Endothelial cell of umbilical vein (primary cell): ENCODE results near the gene ARF6. TPM values are rescaled to one million over a fixed set of nuclear protein-coding genes. Genes with fewer than 3 reads are reported as not detected.

Experiments used
- BruUV-seq: library from RNA; stranded (reverse); fragments of 400-500 nt; replicated peaks from 2 replicates; lab custom pipeline; 2021; lab: Mats Ljungman, UMichigan
- CTCF ChIA-PET: fragments of 300-600, 350-600 bp; sonication (Branson Sonifier 250); formaldehyde crosslinking; loops from one replicate; lab custom pipeline; 2021; ENCODE audit warnings: antibody characterized with exemption, inconsistent platforms; lab: Charles Lee
- POLR2A ChIA-PET: fragments of 300-600, 350-600 bp; sonication (Branson Sonifier 250); formaldehyde crosslinking; loops from one replicate; lab custom pipeline; 2021; ENCODE audit warnings: antibody characterized with exemption, inconsistent platforms; lab: Charles Lee
- DNase-seq: peaks from one replicate; pipeline ENCODE4 v3.0.0-alpha.2; 2011; ENCODE audit warnings: low read depth, low spot score
- FAIRE-seq: peaks from 2 replicates; lab custom pipeline; 2011; peaks lifted over from hg19 to GRCh38; lab: Jason Lieb, UNC
- H2AFZ ChIP-seq: 2 replicates; pipeline ENCODE4 v1.6.0; 2012; ENCODE audit warnings: low read depth, low read length, control low read depth, inconsistent platforms
- H3K27ac ChIP-seq: 2 replicates; pipeline ENCODE4 v1.5.1; 2011; ENCODE audit warnings: low read depth, mild to moderate bottlenecking, control low read depth, low read length, moderate library complexity; ENCODE audit not compliant: insufficient read depth
- H3K27me3 ChIP-seq, 2 experiments: 2 replicates each; pipeline versions ENCODE4 v1.6.0 to v1.6.1; 2011; ENCODE audit warnings: low read length in 2 of 2, mixed read lengths in 1 of 2; ENCODE audit not compliant: control insufficient read depth in 2 of 2, insufficient read depth in 2 of 2
- H3K36me3 ChIP-seq, 2 experiments: 2 replicates in 1 of 2; 3 replicates in 1 of 2; pipeline ENCODE4 v1.5.1; 2011; ENCODE audit warnings: low read length in 2 of 2, mild to moderate bottlenecking in 1 of 2, moderate library complexity in 1 of 2; ENCODE audit not compliant: control insufficient read depth in 2 of 2, insufficient read depth in 2 of 2; ENCODE audit errors: extremely low read depth in 1 of 2
- H3K4me1 ChIP-seq: 3 replicates; pipeline ENCODE4 v1.5.1; 2011; ENCODE audit warnings: mild to moderate bottlenecking, low read length; ENCODE audit not compliant: control insufficient read depth, insufficient read depth; ENCODE audit errors: extremely low read depth
- H3K4me2 ChIP-seq: 2 replicates; pipeline ENCODE4 v1.6.1; 2011; ENCODE audit warnings: low read length, control low read depth, mixed read lengths; ENCODE audit not compliant: insufficient read depth
- H3K4me3 ChIP-seq, 3 experiments: fragments of 200-600 bp in 1 of 3; sonication (generic), shearing (Covaris generic) in 1 of 3; replicated peaks in 1 of 3; 2 replicates each; pipeline ENCODE4 v1.5.1; 2011 to 2016; ENCODE audit warnings: control low read depth in 3 of 3, low read length in 3 of 3, mild to moderate bottlenecking in 2 of 3, inconsistent platforms in 1 of 3, low read depth in 1 of 3, moderate library complexity in 1 of 3; ENCODE audit not compliant: insufficient read depth in 1 of 3
- H3K79me2 ChIP-seq: 2 replicates; pipeline ENCODE4 v1.6.0; 2012; ENCODE audit warnings: low read length, inconsistent platforms; ENCODE audit not compliant: control insufficient read depth, insufficient read depth
- H3K9ac ChIP-seq: replicated peaks from 2 replicates; pipeline ENCODE3; 2011; ENCODE audit warnings: low read length, control low read depth; ENCODE audit not compliant: insufficient read depth; ENCODE audit errors: extremely low read depth
- H3K9me1 ChIP-seq: replicated peaks from 3 replicates; pipeline ENCODE4 v1.6.0; 2011; ENCODE audit warnings: mild to moderate bottlenecking, low read length; ENCODE audit not compliant: control insufficient read depth, insufficient read depth; ENCODE audit errors: extremely low read depth
- H3K9me3 ChIP-seq: replicated peaks from 2 replicates; pipeline ENCODE4 v1.5.1; 2012; ENCODE audit warnings: low read length, inconsistent platforms; ENCODE audit not compliant: control insufficient read depth, insufficient read depth
- H4K20me1 ChIP-seq: replicated peaks from 2 replicates; pipeline ENCODE3; 2011; ENCODE audit warnings: mild to moderate bottlenecking, low read length; ENCODE audit not compliant: control insufficient read depth, insufficient read depth; ENCODE audit errors: extremely low read depth
- EZH2 ChIP-seq: IDR thresholded peaks from 2 replicates; pipeline ENCODE4 v1.6.1; 2012; ENCODE audit warnings: borderline replicate concordance, low read depth, mild to moderate bottlenecking, moderate library complexity, low read length, inconsistent platforms; ENCODE audit not compliant: severe bottlenecking
- FOS ChIP-seq: IDR thresholded peaks from 2 replicates; pipeline ENCODE4 v1.6.1; 2011; ENCODE audit warnings: mild to moderate bottlenecking, low read length, moderate library complexity, borderline replicate concordance; ENCODE audit not compliant: insufficient read depth
- GATA2 ChIP-seq: IDR thresholded peaks from 2 replicates; pipeline ENCODE4 v1.7.0; 2011; ENCODE audit warnings: low read depth, mild to moderate bottlenecking, moderate library complexity, mixed read lengths, low read length; ENCODE audit not compliant: insufficient read length, insufficient read depth
- JUN ChIP-seq: IDR thresholded peaks from 2 replicates; pipeline ENCODE4 v1.6.1; 2011; ENCODE audit warnings: borderline replicate concordance, low read depth; ENCODE audit not compliant: insufficient read length, insufficient read depth
- MYC ChIP-seq: IDR thresholded peaks from one replicate; pipeline ENCODE4 v1.6.1; 2011; ENCODE audit warnings: mild to moderate bottlenecking, low read depth, low read length
- POLR2A ChIP-seq: IDR thresholded peaks from 2 replicates; pipeline ENCODE4 v1.6.1; 2012; ENCODE audit warnings: low read depth, mild to moderate bottlenecking, control low read depth, low read length
- POLR2AphosphoS5 ChIP-seq: IDR thresholded peaks from 2 replicates; pipeline ENCODE4 v1.6.1; 2012; ENCODE audit warnings: low read depth, mild to moderate bottlenecking, control low read depth, low read length, moderate library complexity; ENCODE audit not compliant: insufficient read depth
- dilution Hi-C: fragments of 300-500 bp; cut with MboI; formaldehyde crosslinking; loops from one replicate; pipeline ENCODE4 v1.15.0; 2019; ENCODE audit warnings: low sequenced_read_pairs; ENCODE audit not compliant: extremely low pct_ligation_motif_present
- intact Hi-C: fragments of 100-400 bp; cut with micrococcal nuclease; formaldehyde crosslinking; loops from one replicate; pipeline ENCODE4 v1.10.0; 2022
- polyA plus RNA-seq, 4 experiments: library from polyadenylated mRNA; depleted of rRNA in 3 of 4; stranded (reverse) in 3 of 4; unstranded in 1 of 4; fragments of >200 nt; gene quantifications; 2 replicates each; pipeline versions ENCODE4 v1.2.1 to v1.2.3, GENCODE V29; 2011 to 2012; ENCODE audit warnings: missing spikeins in 1 of 4
- total RNA-seq: library from RNA; stranded (reverse); gene quantifications from 2 replicates; pipeline ENCODE4 v1.2.3, GENCODE V29; 2021
- TF ChIP-seq, protein P1 (sequence below): IDR thresholded peaks from 2 replicates; pipeline ENCODE4 v1.6.1; 2011; ENCODE audit not compliant: insufficient read depth, insufficient read length
- TF ChIP-seq, protein P2 (sequence below), 2 donors: IDR thresholded peaks; 1 replicate in 1 of 2; 2 replicates in 1 of 2; pipeline ENCODE4 v1.5.1; 2011; ENCODE audit warnings: low read length in 2 of 2, mild to moderate bottlenecking in 2 of 2, moderate library complexity in 2 of 2, control low read depth in 1 of 2, inconsistent platforms in 1 of 2, low read depth in 1 of 2; ENCODE audit not compliant: insufficient read depth in 1 of 2; ENCODE audit errors: extremely low read depth in 1 of 2

The ARF6 gene
- total and polyA plus RNA-seq, 2 donors (not counting 3 experiments of a cell fraction or from before 2014, with no cell fraction given): 21.7 to 73.6 TPM

DNA sequence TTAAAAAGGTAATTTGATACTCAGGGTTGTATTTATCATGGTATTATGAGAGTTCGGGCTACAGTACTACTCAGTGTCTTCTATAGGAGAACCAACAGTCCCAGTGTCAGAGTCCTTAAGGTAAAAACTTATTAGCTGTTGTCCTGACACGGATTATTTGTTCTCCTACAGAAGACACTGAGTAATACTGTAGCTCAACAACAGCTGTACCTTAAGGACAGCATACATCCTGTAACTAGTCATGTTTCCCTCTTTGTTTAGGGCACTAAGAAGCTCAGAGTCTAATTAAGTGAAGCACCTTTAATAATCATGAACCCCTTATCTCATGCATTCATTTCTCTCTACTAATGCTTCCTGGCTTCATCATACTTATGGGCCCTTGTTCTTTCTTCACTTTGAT, 33.9 kb downstream of the ARF6 start:
- Histone ChIP-seq H3K36me3 (no peaks in the 10 kb centered on the region), H3K79me2 (no peaks in the 10 kb centered on the region), H3K9me3 (no peaks in the 10 kb centered on the region), H3K27me3 (no peaks in the 10 kb centered on the region), H3K4me1 (no peaks in the 10 kb centered on the region), H3K27ac (no peak overlapping the region), H3K4me3 (no peak overlapping the region), H3K9ac (no peak overlapping the region), H3K9me1 (no peaks in the 10 kb centered on the region), H3K4me2 (no peak overlapping the region), H2AFZ (no peak overlapping the region), H4K20me1 (no peaks in the 10 kb centered on the region)
- FAIRE-seq (no peak), DNase-seq (no peak)
- TF ChIP-seq, protein P1, sequence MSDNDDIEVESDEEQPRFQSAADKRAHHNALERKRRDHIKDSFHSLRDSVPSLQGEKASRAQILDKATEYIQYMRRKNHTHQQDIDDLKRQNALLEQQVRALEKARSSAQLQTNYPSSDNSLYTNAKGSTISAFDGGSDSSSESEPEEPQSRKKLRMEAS: no peak
- TF ChIP-seq POLR2AphosphoS5 (no peak), JUN (no peak), GATA2 (no peak)
- TF ChIP-seq, protein P2, sequence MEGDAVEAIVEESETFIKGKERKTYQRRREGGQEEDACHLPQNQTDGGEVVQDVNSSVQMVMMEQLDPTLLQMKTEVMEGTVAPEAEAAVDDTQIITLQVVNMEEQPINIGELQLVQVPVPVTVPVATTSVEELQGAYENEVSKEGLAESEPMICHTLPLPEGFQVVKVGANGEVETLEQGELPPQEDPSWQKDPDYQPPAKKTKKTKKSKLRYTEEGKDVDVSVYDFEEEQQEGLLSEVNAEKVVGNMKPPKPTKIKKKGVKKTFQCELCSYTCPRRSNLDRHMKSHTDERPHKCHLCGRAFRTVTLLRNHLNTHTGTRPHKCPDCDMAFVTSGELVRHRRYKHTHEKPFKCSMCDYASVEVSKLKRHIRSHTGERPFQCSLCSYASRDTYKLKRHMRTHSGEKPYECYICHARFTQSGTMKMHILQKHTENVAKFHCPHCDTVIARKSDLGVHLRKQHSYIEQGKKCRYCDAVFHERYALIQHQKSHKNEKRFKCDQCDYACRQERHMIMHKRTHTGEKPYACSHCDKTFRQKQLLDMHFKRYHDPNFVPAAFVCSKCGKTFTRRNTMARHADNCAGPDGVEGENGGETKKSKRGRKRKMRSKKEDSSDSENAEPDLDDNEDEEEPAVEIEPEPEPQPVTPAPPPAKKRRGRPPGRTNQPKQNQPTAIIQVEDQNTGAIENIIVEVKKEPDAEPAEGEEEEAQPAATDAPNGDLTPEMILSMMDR (IDR thresholded peaks at IDR 0.05; ENCODE audit: extremely low read depth in 1 of 2, insufficient read depth in 1 of 2, low read depth in 1 of 2, low read length in 2 of 2): no peak
- POLR2A ChIA-PET: interaction anchor here (0.7 kb wide), 1 partner anchor 33 kb away, joined by 3 read pairs; no protein-coding TSS in a partner anchor
- CTCF ChIA-PET: interaction anchor here (0.7 kb wide), 1 partner anchor 48 kb away, joined by 3 read pairs; no protein-coding TSS in a partner anchor
- intact Hi-C loops: no loop called here
- BruUV-seq: no TSS peak
- dilution Hi-C loops: no loop called here

DNA sequence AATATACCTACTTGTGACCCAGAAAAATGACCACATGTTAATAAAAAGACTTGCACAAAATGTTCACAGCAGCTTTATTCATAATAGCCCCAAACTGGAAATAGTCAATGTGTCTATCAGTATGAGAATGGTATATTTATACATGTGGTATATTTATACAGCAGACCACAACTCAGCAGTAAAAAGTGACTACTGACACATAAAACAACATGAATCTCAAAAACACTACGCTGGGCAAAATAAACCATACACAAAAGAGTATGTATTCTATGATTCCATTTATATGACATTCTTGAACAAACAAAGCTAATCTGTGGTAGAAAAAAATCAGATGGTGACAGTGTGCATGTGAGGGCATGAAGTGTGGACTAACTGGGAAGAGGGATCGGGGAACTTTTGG, 35.1 kb downstream of the ARF6 start:
- BruUV-seq: no TSS peak
- no peak for TF ChIP-seq MYC
- TF ChIP-seq, protein P1: no peak
- no peak for TF ChIP-seq GATA2
- TF ChIP-seq, protein P2 (IDR thresholded peaks at IDR 0.05; ENCODE audit: extremely low read depth in 1 of 2, insufficient read depth in 1 of 2, low read depth in 1 of 2, low read length in 2 of 2): no peak
- no peak for TF ChIP-seq POLR2AphosphoS5
- no peak for TF ChIP-seq EZH2
- no peak for TF ChIP-seq POLR2A
- no peak for TF ChIP-seq JUN
- no peak for TF ChIP-seq FOS
- H3K9ac ChIP-seq: no peak overlapping the region
- H3K4me3 ChIP-seq: no peak overlapping the region
- no peaks in the 10 kb centered on the region for H3K36me3 ChIP-seq
- no peaks in the 10 kb centered on the region for H3K9me3 ChIP-seq
- POLR2A ChIA-PET: no interaction called here
- H3K9me1 ChIP-seq: no peaks in the 10 kb centered on the region
- no peak for FAIRE-seq
- H3K27me3 ChIP-seq: no peaks in the 10 kb centered on the region
- intact Hi-C loops (no loop called here), dilution Hi-C loops (no loop called here)
- CTCF ChIA-PET: no interaction called here
- H3K4me1 ChIP-seq: no peaks in the 10 kb centered on the region
- no peak overlapping the region for H3K27ac ChIP-seq
- H3K79me2 ChIP-seq: no peaks in the 10 kb centered on the region
- DNase-seq: no peak
- H4K20me1 ChIP-seq: no peaks in the 10 kb centered on the region
- H2AFZ ChIP-seq: no peak overlapping the region
- no peak overlapping the region for H3K4me2 ChIP-seq
